Urinary bladder (tissue), 4 donors: ENCODE results near the gene HNRNPA3. TPM values are rescaled to one million over a fixed set of nuclear protein-coding genes. Genes with fewer than 3 reads are reported as not detected.

Source experiments
- DNase-seq: peaks from one replicate; pipeline ENCODE4 v3.0.0-alpha.2; 2015; ENCODE audit errors: extremely low spot score
- H3K27ac ChIP-seq: one replicate; pipeline ENCODE4 v1.5.1; 2013; ENCODE audit warnings: low read depth, mild to moderate bottlenecking, moderate library complexity
- H3K36me3 ChIP-seq: one replicate; pipeline ENCODE4 v1.6.1; 2013; ENCODE audit warnings: mild to moderate bottlenecking, moderate library complexity; ENCODE audit not compliant: insufficient read depth
- H3K4me1 ChIP-seq: one replicate; pipeline ENCODE4 v1.6.1; 2013; ENCODE audit warnings: mild to moderate bottlenecking, moderate library complexity; ENCODE audit not compliant: insufficient read depth
- H3K4me3 ChIP-seq: one replicate; pipeline ENCODE4 v1.5.1; 2013; ENCODE audit warnings: low read depth, low read length
- WGBS: extraction: QIAGEN DNeasy Blood & Tissue Kit; methylation state at CpG from one replicate; pipeline ENCODE4 v1.1.7; 2013; 5-methylcytosine and 5-hydroxymethylcytosine counted together
- polyA plus RNA-seq: library from polyadenylated mRNA; stranded (reverse); fragments of 200-250 nt; gene quantifications from one replicate; pipeline ENCODE4 v1.2.3, GENCODE V29; 2013
- small RNA-seq: library from RNA; depleted of rRNA; stranded (forward); fragments of <200 nt; gene quantifications from one replicate; pipeline ENCODE3, GENCODE V24; 2014
- total RNA-seq: library from RNA; depleted of rRNA; stranded (reverse); fragments of >200 nt; gene quantifications from one replicate; pipeline ENCODE4 v1.2.3, GENCODE V29; 2014
- donor health status: healthy with polysubstance abuse.
- donor health status: healthy.

The HNRNPA3 gene
- total and polyA plus RNA-seq, 2 donors = 129 to 160 TPM

DNA sequence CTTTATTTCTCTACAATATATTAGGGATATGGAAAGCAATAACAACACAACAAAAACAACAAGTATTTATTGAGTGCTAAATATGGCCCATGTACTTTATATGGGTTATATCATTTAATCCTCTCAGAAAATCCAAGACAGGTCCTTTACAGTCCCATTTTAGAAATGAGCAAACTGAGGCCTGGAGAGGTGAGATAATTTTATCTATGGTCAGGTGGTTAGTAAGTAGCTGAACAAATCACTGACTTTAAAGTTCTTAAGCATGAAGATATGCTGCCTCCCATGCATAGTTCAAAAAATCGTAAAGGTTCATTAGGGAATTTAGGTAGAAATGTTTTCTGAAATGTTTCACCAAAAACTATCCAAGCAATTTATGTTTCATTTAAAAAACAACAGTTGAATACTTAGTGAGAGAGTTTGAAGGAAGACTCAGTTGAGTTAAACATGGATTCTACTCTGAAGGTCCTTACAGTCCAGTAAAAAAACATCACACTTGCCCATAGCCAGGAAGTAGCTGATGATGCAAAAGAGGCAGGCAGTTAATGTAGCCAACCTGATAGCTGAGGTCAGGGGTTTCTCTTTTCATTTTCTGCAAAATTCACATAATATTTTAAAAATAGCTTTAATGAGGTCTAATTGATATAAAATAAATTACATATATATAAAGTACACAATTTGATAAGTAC lies 59.5 kb downstream of the HNRNPA3 start:
- H3K4me1 ChIP-seq = no peaks in the 10 kb centered on the region
- no peak overlapping the region for H3K27ac ChIP-seq
- H3K4me3 ChIP-seq = no peak overlapping the region
- no peaks in the 10 kb centered on the region for H3K36me3 ChIP-seq
- WGBS = 99% methylated on average over 1 of the region's 1 CpG
- DNase-seq = no peak

DNA sequence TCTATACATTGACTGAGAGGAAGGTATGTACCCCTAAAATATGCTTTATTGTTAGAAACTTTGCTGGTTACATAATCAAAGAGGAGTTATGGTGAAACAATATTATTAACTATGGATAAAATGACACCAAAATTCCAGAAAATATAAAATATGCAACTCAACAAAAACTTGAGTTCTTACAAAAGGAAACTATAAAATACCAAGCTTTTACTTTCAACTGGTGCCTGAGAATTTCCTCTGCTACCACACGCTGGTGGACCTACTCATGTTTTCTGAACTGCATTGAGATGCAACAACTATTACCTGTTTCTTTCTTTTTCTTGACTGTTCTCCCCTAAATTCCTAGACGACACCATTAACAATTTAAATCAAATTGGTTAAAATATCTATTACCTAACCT lies 60.2 kb downstream of the HNRNPA3 start:
- H3K4me3 ChIP-seq = no peak overlapping the region
- no peaks in the 10 kb centered on the region for H3K4me1 ChIP-seq
- H3K36me3 ChIP-seq = no peaks in the 10 kb centered on the region
- H3K27ac ChIP-seq = no peak overlapping the region
- no peak for DNase-seq
- 85% methylated on average over 2 of the region's 2 CpGs for WGBS

DNA sequence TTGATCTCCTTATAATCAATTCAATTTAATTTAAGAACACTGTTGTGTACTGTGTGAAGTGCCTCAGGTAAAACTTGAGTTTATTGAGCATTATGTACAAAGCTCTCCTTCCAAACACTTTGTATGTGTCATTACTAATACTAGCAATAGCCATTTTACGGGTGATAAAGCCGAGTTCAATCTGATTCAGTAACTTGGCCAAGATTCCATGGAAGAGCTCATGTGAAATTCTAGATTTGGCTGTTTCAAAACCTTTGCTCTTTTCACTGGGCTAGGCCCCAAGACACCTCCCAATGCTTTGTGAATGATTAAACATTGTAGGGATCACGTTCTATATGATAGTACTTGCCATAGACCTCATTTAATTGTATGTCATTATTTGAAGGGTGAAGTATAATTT lies 60.8 kb downstream of the HNRNPA3 start:
- 36% methylated on average over 3 of the region's 3 CpGs for WGBS

More for the DNA sequence above, 60.8 kb downstream of the HNRNPA3 start:
- Histone ChIP-seq H3K4me1 (no peaks in the 10 kb centered on the region), H3K4me3 (no peak overlapping the region), H3K36me3 (no peaks in the 10 kb centered on the region), H3K27ac (no peak overlapping the region)
- DNase-seq = no peak

Small RNA genes lying within 50 kb of the gene (small RNA-seq; reads per million reads assigned to genes)
- gene MIR3128 (not detected), gene RF00019 (not detected)

Other genes with a start within 250 kb of the HNRNPA3 start
- 108 TPM for gene NFE2L2, start 51.9 kb downstream of the HNRNPA3 start, total RNA-seq
- 149 TPM for gene NFE2L2, start 51.9 kb downstream of the HNRNPA3 start, polyA plus RNA-seq
- 69.7 TPM for gene AGPS, start 180.0 kb downstream of the HNRNPA3 start, total RNA-seq
- 11.2 TPM for gene AGPS, start 180.0 kb downstream of the HNRNPA3 start, polyA plus RNA-seq